Endothelial cell of umbilical vein (primary cell): Measurements from ENCODE around the gene RIBC1. TPM values are rescaled to one million over a fixed set of nuclear protein-coding genes. Genes with fewer than 3 reads are reported as not detected.

Source experiments
- BruUV-seq: library from RNA; stranded (reverse); fragments of 400-500 nt; replicated peaks from 2 replicates; lab custom pipeline; 2021; lab: Mats Ljungman, UMichigan
- CTCF ChIA-PET: fragments of 300-600, 350-600 bp; sonication (Branson Sonifier 250); formaldehyde crosslinking; loops from one replicate; lab custom pipeline; 2021; ENCODE audit warnings: antibody characterized with exemption, inconsistent platforms; lab: Charles Lee
- POLR2A ChIA-PET: fragments of 300-600, 350-600 bp; sonication (Branson Sonifier 250); formaldehyde crosslinking; loops from one replicate; lab custom pipeline; 2021; ENCODE audit warnings: antibody characterized with exemption, inconsistent platforms; lab: Charles Lee
- DNase-seq: peaks from one replicate; pipeline ENCODE4 v3.0.0-alpha.2; 2011; ENCODE audit warnings: low read depth, low spot score
- FAIRE-seq: peaks from 2 replicates; lab custom pipeline; 2011; peaks lifted over from hg19 to GRCh38; lab: Jason Lieb, UNC
- H2AFZ ChIP-seq: 2 replicates; pipeline ENCODE4 v1.6.0; 2012; ENCODE audit warnings: low read depth, low read length, control low read depth, inconsistent platforms
- H3K27ac ChIP-seq: 2 replicates; pipeline ENCODE4 v1.5.1; 2011; ENCODE audit warnings: low read depth, mild to moderate bottlenecking, control low read depth, low read length, moderate library complexity; ENCODE audit not compliant: insufficient read depth
- H3K27me3 ChIP-seq, 2 experiments: 2 replicates each; pipeline versions ENCODE4 v1.6.0 to v1.6.1; 2011; ENCODE audit warnings: low read length in 2 of 2, mixed read lengths in 1 of 2; ENCODE audit not compliant: control insufficient read depth in 2 of 2, insufficient read depth in 2 of 2
- H3K36me3 ChIP-seq, 2 experiments: 2 replicates in 1 of 2; 3 replicates in 1 of 2; pipeline ENCODE4 v1.5.1; 2011; ENCODE audit warnings: low read length in 2 of 2, mild to moderate bottlenecking in 1 of 2, moderate library complexity in 1 of 2; ENCODE audit not compliant: control insufficient read depth in 2 of 2, insufficient read depth in 2 of 2; ENCODE audit errors: extremely low read depth in 1 of 2
- H3K4me1 ChIP-seq: 3 replicates; pipeline ENCODE4 v1.5.1; 2011; ENCODE audit warnings: mild to moderate bottlenecking, low read length; ENCODE audit not compliant: control insufficient read depth, insufficient read depth; ENCODE audit errors: extremely low read depth
- H3K4me2 ChIP-seq: 2 replicates; pipeline ENCODE4 v1.6.1; 2011; ENCODE audit warnings: low read length, control low read depth, mixed read lengths; ENCODE audit not compliant: insufficient read depth
- H3K4me3 ChIP-seq, 3 experiments: fragments of 200-600 bp in 1 of 3; sonication (generic), shearing (Covaris generic) in 1 of 3; replicated peaks in 1 of 3; 2 replicates each; pipeline ENCODE4 v1.5.1; 2011 to 2016; ENCODE audit warnings: control low read depth in 3 of 3, low read length in 3 of 3, mild to moderate bottlenecking in 2 of 3, inconsistent platforms in 1 of 3, low read depth in 1 of 3, moderate library complexity in 1 of 3; ENCODE audit not compliant: insufficient read depth in 1 of 3
- H3K79me2 ChIP-seq: 2 replicates; pipeline ENCODE4 v1.6.0; 2012; ENCODE audit warnings: low read length, inconsistent platforms; ENCODE audit not compliant: control insufficient read depth, insufficient read depth
- H3K9ac ChIP-seq: replicated peaks from 2 replicates; pipeline ENCODE3; 2011; ENCODE audit warnings: low read length, control low read depth; ENCODE audit not compliant: insufficient read depth; ENCODE audit errors: extremely low read depth
- H3K9me1 ChIP-seq: replicated peaks from 3 replicates; pipeline ENCODE4 v1.6.0; 2011; ENCODE audit warnings: mild to moderate bottlenecking, low read length; ENCODE audit not compliant: control insufficient read depth, insufficient read depth; ENCODE audit errors: extremely low read depth
- H3K9me3 ChIP-seq: replicated peaks from 2 replicates; pipeline ENCODE4 v1.5.1; 2012; ENCODE audit warnings: low read length, inconsistent platforms; ENCODE audit not compliant: control insufficient read depth, insufficient read depth
- H4K20me1 ChIP-seq: replicated peaks from 2 replicates; pipeline ENCODE3; 2011; ENCODE audit warnings: mild to moderate bottlenecking, low read length; ENCODE audit not compliant: control insufficient read depth, insufficient read depth; ENCODE audit errors: extremely low read depth
- CTCF ChIP-seq, 2 donors: IDR thresholded peaks; 1 replicate in 1 of 2; 2 replicates in 1 of 2; pipeline ENCODE4 v1.5.1; 2011; ENCODE audit warnings: low read length in 2 of 2, mild to moderate bottlenecking in 2 of 2, moderate library complexity in 2 of 2, control low read depth in 1 of 2, inconsistent platforms in 1 of 2, low read depth in 1 of 2; ENCODE audit not compliant: insufficient read depth in 1 of 2; ENCODE audit errors: extremely low read depth in 1 of 2
- EZH2 ChIP-seq: IDR thresholded peaks from 2 replicates; pipeline ENCODE4 v1.6.1; 2012; ENCODE audit warnings: borderline replicate concordance, low read depth, mild to moderate bottlenecking, moderate library complexity, low read length, inconsistent platforms; ENCODE audit not compliant: severe bottlenecking
- FOS ChIP-seq: IDR thresholded peaks from 2 replicates; pipeline ENCODE4 v1.6.1; 2011; ENCODE audit warnings: mild to moderate bottlenecking, low read length, moderate library complexity, borderline replicate concordance; ENCODE audit not compliant: insufficient read depth
- GATA2 ChIP-seq: IDR thresholded peaks from 2 replicates; pipeline ENCODE4 v1.7.0; 2011; ENCODE audit warnings: low read depth, mild to moderate bottlenecking, moderate library complexity, mixed read lengths, low read length; ENCODE audit not compliant: insufficient read length, insufficient read depth
- JUN ChIP-seq: IDR thresholded peaks from 2 replicates; pipeline ENCODE4 v1.6.1; 2011; ENCODE audit warnings: borderline replicate concordance, low read depth; ENCODE audit not compliant: insufficient read length, insufficient read depth
- MAX ChIP-seq: IDR thresholded peaks from 2 replicates; pipeline ENCODE4 v1.6.1; 2011; ENCODE audit not compliant: insufficient read depth, insufficient read length
- MYC ChIP-seq: IDR thresholded peaks from one replicate; pipeline ENCODE4 v1.6.1; 2011; ENCODE audit warnings: mild to moderate bottlenecking, low read depth, low read length
- POLR2A ChIP-seq: IDR thresholded peaks from 2 replicates; pipeline ENCODE4 v1.6.1; 2012; ENCODE audit warnings: low read depth, mild to moderate bottlenecking, control low read depth, low read length
- POLR2AphosphoS5 ChIP-seq: IDR thresholded peaks from 2 replicates; pipeline ENCODE4 v1.6.1; 2012; ENCODE audit warnings: low read depth, mild to moderate bottlenecking, control low read depth, low read length, moderate library complexity; ENCODE audit not compliant: insufficient read depth
- dilution Hi-C: fragments of 300-500 bp; cut with MboI; formaldehyde crosslinking; loops from one replicate; pipeline ENCODE4 v1.15.0; 2019; ENCODE audit warnings: low sequenced_read_pairs; ENCODE audit not compliant: extremely low pct_ligation_motif_present
- intact Hi-C: fragments of 100-400 bp; cut with micrococcal nuclease; formaldehyde crosslinking; loops from one replicate; pipeline ENCODE4 v1.10.0; 2022
- polyA plus RNA-seq, 4 experiments: library from polyadenylated mRNA; depleted of rRNA in 3 of 4; stranded (reverse) in 3 of 4; unstranded in 1 of 4; fragments of >200 nt; gene quantifications; 2 replicates each; pipeline versions ENCODE4 v1.2.1 to v1.2.3, GENCODE V29; 2011 to 2012; ENCODE audit warnings: missing spikeins in 1 of 4
- total RNA-seq: library from RNA; stranded (reverse); gene quantifications from 2 replicates; pipeline ENCODE4 v1.2.3, GENCODE V29; 2021

The RIBC1 gene
- total and polyA plus RNA-seq, 2 donors (not counting 3 experiments of a cell fraction or from before 2014, with no cell fraction given), result 0.23 to 0.86 TPM

- Histone ChIP-seq H3K27ac (no peak overlapping the region), H3K4me3 (no peak overlapping the region), H3K9me3 (no peaks in the 10 kb centered on the region), H4K20me1 (no peaks in the 10 kb centered on the region), H3K4me1 (no peaks in the 10 kb centered on the region), H3K4me2 (no peak overlapping the region), H2AFZ (no peak overlapping the region), H3K9ac (no peak overlapping the region), H3K79me2 (no peaks in the 10 kb centered on the region), H3K9me1 (no peaks in the 10 kb centered on the region), H3K36me3 (peaks cover 0 to 2% of the 10 kb centered on the region in 2 experiments), H3K27me3 (no peaks in the 10 kb centered on the region)
- no TSS peak for BruUV-seq
- ChIA-PET CTCF (no interaction called here), POLR2A (no interaction called here)
- intact Hi-C loops, result no loop called here
- DNase-seq, result no peak
- FAIRE-seq, result peak; percentile 61
- dilution Hi-C loops, result no loop called here
- TF ChIP-seq JUN (no peak), MAX (no peak), POLR2A (no peak)
Observed at GRCh38 chrX:53374222-53374820, 48.4 kb upstream of the RIBC1 start.

GRCh38 chrX:53374923-53375322 is 47.8 kb upstream of the RIBC1 start:
- no peaks in the 10 kb centered on the region for H3K27me3 ChIP-seq
- no TSS peak for BruUV-seq
- peaks cover 0 to 2% of the 10 kb centered on the region in 2 experiments for H3K36me3 ChIP-seq
- TF ChIP-seq GATA2 (no peak), FOS (no peak), JUN (no peak), MAX (no peak), POLR2A (no peak), CTCF (IDR thresholded peaks at IDR 0.05; ENCODE audit: extremely low read depth in 1 of 2, insufficient read depth in 1 of 2, low read depth in 1 of 2, low read length in 2 of 2) (no peak), POLR2AphosphoS5 (no peak), EZH2 (no peak), MYC (no peak)
- no peak overlapping the region for H3K9ac ChIP-seq
- POLR2A ChIA-PET, result no interaction called here
- intact Hi-C loops, result no loop called here
- H3K4me1 ChIP-seq, result no peaks in the 10 kb centered on the region
- FAIRE-seq (no peak), DNase-seq (no peak)
- no peaks in the 10 kb centered on the region for H3K9me3 ChIP-seq
- no peaks in the 10 kb centered on the region for H4K20me1 ChIP-seq
- no peaks in the 10 kb centered on the region for H3K9me1 ChIP-seq
- no peak overlapping the region for H3K4me2 ChIP-seq
- dilution Hi-C loops, result no loop called here
- H3K27ac ChIP-seq, result no peak overlapping the region
- no peak overlapping the region for H3K4me3 ChIP-seq
- no peaks in the 10 kb centered on the region for H3K79me2 ChIP-seq
- H2AFZ ChIP-seq, result no peak overlapping the region
- CTCF ChIA-PET, result no interaction called here
